Glomerular endothelial cell (primary cell): ENCODE results near the gene METRN. TPM values are rescaled to one million over a fixed set of nuclear protein-coding genes. Genes with fewer than 3 reads are reported as not detected.

Experiments
- DNase-seq: peaks from one replicate; pipeline ENCODE4 v3.0.0-alpha.2; 2011; ENCODE audit warnings: low read depth, low spot score; ENCODE audit errors: extremely low read depth
- total RNA-seq: library from RNA; depleted of rRNA; stranded (reverse); fragments of >200 nt; gene quantifications from 2 replicates; pipeline ENCODE4 v1.2.3, GENCODE V29; 2015

Gene METRN
- total RNA-seq, 1 donor from 2014 or later, result 54.4 TPM

DNA sequence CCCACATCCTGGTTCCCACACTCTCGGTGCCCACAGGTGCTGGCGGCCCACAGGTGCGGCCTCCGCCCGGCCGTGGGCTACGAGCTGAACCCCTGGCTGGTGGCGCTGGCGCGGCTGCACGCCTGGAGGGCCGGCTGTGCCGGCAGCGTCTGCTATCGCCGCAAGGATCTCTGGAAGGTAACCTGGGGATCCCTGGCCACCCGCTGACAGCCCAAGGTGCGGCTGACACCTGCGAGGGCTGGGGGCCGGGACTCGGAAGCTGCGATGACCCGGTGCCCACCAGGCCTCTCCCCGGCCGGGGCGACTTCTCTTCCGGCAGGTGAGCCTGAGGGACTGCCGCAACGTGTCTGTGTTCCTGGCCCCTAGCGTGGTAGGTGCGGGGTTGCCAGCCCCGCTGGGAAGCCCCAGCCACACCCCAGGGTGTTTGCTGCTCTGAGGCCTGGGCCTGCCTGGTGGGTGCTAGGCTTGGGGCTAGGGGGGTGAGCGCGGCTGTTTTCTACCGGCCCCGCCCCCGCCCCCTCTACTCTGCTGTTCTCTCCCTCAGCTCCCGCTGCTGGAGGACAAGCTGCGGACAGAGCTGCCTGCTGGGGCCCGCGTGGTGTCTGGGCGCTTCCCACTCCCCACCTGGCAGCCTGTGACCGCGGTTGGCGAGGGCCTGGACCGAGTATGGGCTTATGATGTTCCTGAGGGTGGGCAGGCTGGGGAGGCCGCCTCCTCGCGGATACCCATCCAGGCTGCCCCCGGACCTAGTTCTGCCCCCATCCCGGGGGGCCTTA lies 7.0 kb downstream of the METRN start:
- no peak for DNase-seq

DNA sequence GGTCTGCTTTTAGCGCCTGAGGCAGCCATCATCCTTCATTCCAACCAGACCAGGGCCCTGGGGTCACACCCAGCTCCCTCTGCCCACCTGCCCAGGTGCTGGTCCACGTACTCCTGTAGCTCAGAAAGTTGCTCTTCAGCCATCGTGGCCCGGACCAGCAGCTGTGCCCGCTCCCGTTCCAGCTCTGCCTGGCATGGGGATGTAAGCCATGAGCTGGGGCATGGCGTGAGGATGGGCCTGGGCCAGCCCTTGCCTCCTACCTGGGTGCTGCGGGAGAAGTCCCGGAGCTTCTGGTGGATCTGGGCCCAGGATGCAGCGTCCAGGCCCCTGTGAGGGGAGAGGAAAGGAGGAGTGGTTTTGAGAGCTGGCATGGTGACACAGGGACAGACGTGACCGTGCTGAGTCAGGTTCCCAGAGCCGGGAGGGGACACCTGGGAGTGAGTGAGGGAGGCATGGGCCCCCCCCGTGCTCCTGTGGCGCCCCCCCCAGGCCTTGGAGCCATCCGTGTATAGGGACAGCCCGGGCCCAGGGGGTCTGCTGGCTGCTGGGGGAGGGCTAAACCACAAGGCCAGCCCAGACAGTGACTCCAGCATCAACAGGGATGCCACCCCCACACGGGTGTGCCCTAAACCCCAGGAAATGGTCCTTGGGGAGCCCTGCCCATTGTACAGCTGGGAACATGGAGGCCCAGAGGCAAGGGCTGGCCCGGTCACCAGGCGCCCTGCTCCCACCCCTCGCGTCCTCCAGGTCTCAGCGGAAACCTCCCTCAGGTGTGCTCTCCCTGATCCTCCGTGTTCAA lies 8.1 kb downstream of the METRN start:
- DNase-seq, result no peak

DNA sequence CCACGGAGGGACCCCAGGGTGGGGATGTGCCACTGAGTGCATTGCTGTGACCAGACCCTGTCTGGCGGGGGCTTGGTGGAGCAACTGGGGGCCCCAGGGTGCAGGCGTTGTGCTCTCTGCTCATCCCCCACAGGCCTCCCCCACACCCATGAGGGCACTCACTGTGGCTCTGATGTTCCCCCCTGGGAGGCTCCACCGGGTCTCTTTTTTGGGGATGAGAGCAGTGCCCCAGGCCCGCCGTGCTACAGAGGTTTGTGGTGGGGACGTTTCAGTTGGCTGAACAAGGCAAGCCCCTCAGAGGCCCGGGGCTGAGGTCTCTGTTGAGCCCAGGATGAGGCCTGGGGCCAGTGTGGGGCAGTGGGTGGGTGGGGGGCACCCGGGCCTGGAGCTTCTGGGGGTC lies 8.8 kb downstream of the METRN start:
- DNase-seq, result no peak

DNA sequence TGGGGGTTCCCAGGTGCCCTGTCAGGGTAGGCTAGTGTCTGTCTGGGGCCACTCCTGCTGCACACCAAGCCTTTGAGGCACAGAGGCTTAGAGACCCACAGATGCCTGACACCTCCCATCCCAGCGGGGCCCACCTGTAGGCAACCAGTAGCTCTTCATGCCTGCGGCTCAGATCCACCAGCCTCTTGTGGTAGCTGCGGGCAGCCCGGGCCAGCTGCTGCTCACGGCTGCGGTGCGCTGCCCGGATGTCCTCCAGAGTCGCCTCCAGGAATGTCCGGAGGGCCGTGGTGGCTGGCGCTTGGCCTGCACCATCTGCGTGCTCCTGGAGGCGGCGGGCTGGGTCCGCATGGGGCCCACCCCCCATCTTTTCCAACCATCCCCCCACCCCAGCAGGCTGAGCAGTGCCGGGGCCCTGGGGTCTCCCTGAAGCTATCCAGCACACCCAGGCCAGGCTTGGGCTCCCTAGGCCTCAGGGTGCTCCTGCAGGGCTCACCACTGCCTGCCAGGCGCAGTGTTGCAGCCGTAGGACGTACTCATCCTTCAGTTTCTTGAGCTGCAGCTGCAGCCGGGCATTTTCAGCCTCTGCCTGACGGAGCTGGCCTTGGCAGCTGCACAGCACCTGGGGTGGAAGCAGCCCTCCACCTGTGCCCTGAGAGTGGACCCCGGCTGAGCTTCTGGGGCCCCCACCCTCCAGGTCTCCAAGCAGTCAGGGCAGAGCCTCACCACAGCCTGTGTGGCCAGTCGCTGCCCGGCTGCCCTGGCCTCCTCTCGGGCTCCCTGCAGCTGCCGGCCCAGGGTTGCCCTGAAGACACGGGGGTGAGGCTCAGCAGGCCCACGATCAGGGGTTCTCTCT lies 9.5 kb downstream of the METRN start:
- DNase-seq, result no peak

DNA sequence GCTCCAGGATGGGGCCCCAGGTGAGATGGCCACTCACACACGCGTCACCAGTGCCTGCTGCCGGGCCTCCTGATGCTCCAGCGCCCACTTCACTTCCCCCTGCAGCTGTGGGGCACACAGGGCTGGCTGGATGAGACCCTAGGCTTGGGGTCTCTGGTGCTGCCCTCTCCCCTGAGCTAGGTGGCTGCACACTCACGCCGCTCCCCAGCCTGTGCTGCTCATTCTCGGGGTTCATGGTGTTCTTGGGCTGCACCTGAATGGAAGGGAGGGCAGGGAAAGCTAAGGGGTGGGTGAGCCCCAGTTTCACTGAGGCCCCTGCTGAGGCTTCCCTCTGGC lies 10.1 kb downstream of the METRN start:
- DNase-seq, result no peak

DNA sequence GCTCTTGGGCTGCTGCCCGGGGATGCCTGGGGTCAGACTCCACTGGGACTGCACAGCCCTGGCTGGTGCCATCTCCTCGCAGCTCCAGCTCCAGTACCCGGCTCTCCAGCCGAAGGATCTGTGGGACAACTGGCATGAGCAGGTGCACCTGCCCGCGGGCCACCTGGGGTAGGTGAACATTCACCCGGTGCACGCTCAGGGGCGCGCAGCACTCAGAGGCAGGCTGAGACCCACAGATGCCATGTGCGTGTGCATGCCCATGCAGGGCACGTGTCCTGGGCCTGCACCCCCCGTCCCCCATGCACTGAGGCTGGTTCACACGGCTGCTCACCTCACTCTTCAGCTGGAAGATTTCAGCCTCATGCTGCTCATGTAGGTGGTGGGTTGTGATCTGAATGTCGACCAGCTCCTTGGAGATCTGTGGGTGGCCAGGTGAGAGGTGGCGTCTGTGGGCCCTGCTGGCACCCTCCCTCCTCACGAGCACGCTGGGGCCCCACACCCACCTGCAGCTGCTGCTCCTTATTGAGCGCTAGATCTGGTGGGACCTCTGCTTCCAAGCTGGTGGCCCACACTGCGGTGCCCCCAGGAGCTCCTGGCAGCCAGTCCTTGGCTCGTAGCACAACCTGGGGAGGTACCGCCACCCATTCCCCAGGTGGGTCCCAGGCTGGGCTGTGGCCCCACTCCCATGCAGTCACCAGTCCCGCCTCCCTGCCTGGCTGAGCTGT lies 10.7 kb downstream of the METRN start:
- no peak for DNase-seq

DNA sequence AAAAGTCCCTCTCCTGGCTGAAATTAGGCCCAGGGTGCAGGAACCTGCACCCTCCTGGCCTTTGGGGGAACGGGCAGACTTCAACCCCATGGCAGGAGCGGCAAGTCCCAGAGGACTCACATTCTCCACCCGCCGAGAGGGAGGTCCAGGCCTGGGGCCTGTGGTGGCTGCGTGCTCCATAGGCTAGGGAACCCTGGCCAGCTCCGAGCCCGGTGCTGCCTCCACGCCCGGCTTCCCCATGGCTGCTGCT lies 11.2 kb downstream of the METRN start:
- DNase-seq, result no peak

GRCh38 chr16:726438-727290 lies 11.7 kb downstream of the METRN start, which contains the start of the genes CCDC78 and HAGHL:
CCDC78 (minus strand) TSS chr16:726443; CDS start chr16:726367, 76 bp downstream.
HAGHL (plus strand) TSS chr16:727106; CDS start chr16:727510, 404 bp downstream.
- DNase-seq, result no peak

- DNase-seq, result no peak
Observed at GRCh38 chr16:727291-727977, 12.5 kb downstream of the METRN start.

- no peak for DNase-seq
Observed at GRCh38 chr16:728131-728889, 13.4 kb downstream of the METRN start.

- DNase-seq, result no peak
Observed at GRCh38 chr16:728890-729744, 14.2 kb downstream of the METRN start.

GRCh38 chr16:729768-730665 lies 15.1 kb downstream of the METRN start:
- no peak for DNase-seq

- no peak for DNase-seq
Observed at GRCh38 chr16:730666-731509, 16.0 kb downstream of the METRN start.

- no peak for DNase-seq
Observed at GRCh38 chr16:732332-732731, 17.4 kb downstream of the METRN start.

DNA sequence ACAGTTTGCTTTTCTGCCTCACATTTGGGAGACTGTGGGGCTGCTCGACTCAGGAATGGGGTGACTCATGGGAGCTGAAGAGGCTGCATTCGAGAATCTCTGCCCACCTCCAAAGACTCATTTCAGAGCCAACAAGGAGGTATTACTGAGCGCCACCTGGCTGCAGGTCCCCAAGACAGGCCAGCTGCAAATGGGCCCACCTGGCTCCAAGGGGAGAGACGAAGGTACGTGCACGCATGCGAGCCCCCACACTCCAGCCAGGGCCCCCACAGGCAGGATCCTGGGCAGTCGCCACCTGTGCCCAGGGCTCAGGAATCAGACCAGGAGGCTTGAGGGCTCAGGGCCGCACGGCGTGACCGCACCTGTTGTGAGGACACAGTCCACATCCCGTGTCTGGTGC lies 18.0 kb downstream of the METRN start:
- no peak for DNase-seq
